ENCODE results near the gene NCDN.

GRCh38 chr1:35518183-35518582, 39.4 kb upstream of the NCDN start:
- TF ChIP-seq POLR2A (IDR thresholded peaks at IDR 0.05; ENCODE audit: low read depth, low read length) (no peak), TAF1 (IDR thresholded peaks at IDR 0.05; ENCODE audit: low read depth, low read length) (no peak), POLR2AphosphoS5 (IDR thresholded peaks at IDR 0.05; ENCODE audit: low read depth, low read length) (no peak), PAX5 (IDR thresholded peaks at IDR 0.05; ENCODE audit: insufficient read depth, low read length, severe bottlenecking) (no peak)
